ENCODE data around the gene KCNK1.

GRCh38 chr1:233675446-233675845 is 61.5 kb downstream of the KCNK1 start:
- TF ChIP-seq CTCF (optimal IDR thresholded peaks at IDR 0.05 in 1 of 3, IDR thresholded peaks at IDR 0.05 in 1 of 3, conservative IDR thresholded peaks at IDR 0.05 in 1 of 3; ENCODE audit: extremely low read depth in 1 of 3, insufficient read depth in 2 of 3, low read length in 3 of 3) (no peak), EZH2 (IDR thresholded peaks at IDR 0.05; ENCODE audit: low read length) (no peak)
